GM12892 (cell line): ENCODE data around the gene FAH.

Experiments
- POLR2A ChIP-seq: IDR thresholded peaks from 2 replicates; pipeline ENCODE4 v1.6.1; 2011; ENCODE audit warnings: low read depth, low read length, control low read depth
- POLR2AphosphoS5 ChIP-seq: IDR thresholded peaks from 2 replicates; pipeline ENCODE4 v1.6.1; 2011; ENCODE audit warnings: low read depth, low read length, control low read depth

DNA sequence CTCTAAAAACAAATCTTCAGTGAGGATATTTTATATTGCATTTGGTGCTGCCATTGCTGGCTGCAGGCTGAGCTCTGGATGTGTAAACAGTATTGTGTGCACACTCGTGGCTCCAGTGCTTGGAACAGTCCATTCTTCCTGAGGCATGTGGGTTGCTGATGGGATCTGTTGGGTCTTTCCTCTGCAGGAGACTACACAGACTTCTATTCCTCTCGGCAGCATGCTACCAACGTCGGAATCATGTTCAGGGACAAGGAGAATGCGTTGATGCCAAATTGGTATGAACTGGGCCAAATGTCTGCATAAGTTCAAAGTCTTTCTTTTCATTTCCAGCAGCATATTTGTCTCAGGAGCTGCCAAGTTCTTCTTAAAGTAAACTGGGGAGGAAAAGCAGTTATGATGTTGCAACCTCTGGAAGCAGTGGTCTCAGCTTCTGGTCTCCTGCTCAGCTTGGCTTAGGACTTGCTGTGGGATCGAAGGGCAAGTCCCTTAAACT, 9.3 kb downstream of the FAH start:
- TF ChIP-seq POLR2A (no peak), POLR2AphosphoS5 (no peak)
